NCI-H2227 (cell line): ENCODE measurements around the gene GRAMD4.
A peak's percentile ranks its signal among the peaks of the same experiment; 100 is the strongest.

Source experiments
- DNase-seq: peaks from one replicate; lab custom pipeline; 2025; ENCODE audit not compliant: unreplicated experiment; lab: John Stamatoyannopoulos, UW

The GRAMD4 gene

DNA sequence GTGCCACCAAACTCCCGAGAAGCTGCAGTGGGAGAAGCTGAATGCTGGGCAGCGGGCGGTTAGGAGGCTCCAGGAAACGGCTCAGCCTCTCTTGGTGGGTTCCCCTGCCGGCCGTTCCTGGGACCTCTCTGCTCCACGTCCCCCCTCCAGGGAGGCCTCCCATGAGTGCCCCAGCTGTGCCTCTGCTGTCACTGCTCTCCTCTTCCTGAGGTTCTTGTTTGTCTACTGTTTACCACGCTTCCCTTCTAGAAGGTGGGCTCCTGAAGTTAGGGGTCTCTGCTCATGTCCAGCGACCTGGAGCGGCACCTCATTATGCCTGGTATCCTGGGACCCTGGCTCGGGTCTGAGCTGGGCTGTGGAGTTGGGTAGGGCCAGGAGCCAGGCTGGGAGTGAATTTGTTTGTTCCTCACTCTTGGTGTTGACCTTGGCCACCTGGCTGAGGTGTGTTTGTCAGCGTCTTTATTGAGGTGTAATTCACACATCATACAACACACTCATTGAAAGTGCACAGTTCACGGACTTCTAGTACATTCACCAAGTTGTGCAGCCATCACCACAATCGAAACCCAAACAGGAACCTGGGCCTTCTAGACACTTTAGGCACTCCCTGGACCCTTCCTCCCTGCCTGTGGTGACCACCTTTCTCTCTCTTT lies 37.8 kb upstream of the GRAMD4 start:
- DNase-seq = no peak

DNA sequence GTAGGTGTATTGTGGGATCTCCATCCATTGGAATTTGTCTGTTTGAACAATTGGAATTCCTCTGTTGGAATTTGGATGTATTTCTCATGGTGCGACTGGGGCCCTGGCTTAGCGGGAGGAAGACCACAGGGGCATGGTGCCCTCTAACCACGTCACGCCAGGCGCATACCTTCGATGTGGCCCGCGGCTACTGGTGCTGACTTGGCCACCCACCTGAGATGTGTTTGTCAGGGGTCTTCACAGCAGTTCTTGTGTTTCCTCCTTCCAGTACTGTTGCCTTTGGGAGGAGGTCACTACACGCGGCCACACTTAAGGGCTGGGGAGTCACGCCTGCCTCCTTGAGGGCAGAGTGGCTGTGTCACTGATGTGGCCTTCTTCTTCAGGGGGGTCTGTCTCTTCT lies 36.6 kb upstream of the GRAMD4 start:
- no peak for DNase-seq

GRCh38 chr22:46584081-46584921 lies 35.9 kb upstream of the GRAMD4 start:
- DNase-seq = peak; percentile 17

- no peak for DNase-seq
Measured at GRCh38 chr22:46585340-46586122, 34.7 kb upstream of the GRAMD4 start.

DNA sequence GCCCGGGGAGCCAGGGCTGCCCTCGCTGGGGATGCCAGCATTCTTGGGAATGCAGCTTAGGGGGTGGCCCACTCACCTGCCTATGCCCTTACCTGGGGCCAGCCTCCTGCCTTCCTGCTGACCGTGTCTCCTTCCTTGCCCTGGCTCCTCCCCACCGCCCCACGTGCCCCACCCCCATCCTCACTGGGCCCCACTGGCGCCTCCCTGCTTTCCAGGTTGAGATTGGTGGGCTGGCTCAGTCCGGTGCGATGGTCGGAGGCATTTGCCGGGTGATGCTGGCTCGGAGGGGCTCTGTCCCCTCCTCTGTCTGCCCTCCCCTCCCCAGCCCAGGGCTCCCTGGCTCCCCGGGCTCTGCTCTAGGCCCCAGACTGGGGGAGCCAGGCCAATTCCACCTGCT lies 34.1 kb upstream of the GRAMD4 start:
- no peak for DNase-seq

GRCh38 chr22:46586531-46587011 lies 33.6 kb upstream of the GRAMD4 start:
- no peak for DNase-seq

- DNase-seq = no peak
Measured at GRCh38 chr22:46587061-46587460, 33.1 kb upstream of the GRAMD4 start.

DNA sequence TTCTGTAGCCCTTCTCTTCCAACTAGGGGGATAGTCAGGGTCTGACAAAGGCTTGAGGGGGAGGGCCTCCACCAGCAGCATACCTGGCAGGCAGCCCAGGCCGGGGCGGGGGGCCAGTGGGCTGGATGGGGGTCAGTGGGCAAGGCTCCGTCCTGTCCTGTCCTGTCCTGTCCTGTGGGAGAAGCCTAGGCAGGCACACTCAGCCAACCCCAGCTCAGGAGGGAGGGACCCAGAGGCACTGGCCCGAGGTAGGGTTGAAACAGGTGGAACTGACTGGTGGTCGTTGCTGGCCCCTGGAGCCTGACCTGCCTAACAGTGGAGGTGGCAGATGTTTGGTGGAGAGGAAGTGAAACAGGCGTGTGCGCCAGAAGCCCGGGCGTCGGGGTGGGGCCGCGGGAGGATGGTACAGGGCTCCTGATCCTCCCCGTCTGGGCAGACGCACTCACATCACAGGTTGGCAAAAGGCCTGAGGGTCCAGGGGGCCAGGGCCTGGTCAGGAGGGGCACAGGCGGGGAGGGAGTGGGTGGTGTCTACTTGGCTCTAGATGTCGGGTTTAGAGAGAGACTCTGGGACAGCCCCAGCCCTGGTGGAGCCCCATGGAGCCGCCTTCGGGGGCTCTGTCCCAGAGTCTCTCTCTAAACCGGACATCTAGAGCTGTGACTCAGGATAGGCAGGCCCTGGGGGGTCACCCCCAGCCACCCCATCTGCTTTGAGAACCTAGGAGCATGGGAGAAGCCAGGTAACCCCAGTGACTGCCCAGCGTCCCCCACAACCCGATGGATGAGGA lies 32.5 kb upstream of the GRAMD4 start:
- no peak for DNase-seq

GRCh38 chr22:46588279-46589140 lies 31.7 kb upstream of the GRAMD4 start:
- DNase-seq = no peak

DNA sequence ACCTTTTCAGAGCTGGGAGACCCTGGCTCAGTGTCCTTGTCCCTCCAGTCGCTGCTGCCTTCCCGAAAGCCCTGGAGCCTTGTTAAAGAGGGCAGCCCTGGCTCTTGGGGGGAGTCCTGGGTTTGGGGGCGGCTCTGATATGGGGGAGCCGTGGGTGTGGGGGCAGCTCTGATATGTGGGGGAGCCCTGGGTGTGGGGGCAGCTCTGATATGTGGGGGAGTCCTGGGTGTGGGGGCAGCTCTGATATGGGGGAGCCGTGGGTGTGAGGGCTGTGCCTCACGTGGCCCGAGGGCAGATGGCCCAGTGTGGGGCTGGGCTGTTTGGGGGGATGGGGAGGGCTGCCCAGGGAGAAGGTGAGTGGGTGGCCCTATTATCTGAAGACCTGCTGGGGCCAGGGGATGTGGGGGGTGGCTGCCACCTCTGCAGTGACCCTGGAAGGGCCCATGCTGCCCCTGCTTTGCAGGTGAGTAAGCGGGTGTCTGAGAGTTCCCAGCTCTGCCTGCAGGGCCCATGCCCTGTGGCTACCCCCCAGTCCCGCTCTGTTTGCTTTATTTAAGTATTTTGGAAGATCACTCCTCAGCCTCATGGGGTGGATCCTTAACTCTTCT lies 30.9 kb upstream of the GRAMD4 start:
- DNase-seq = no peak

GRCh38 chr22:46589871-46590271 lies 30.3 kb upstream of the GRAMD4 start:
- DNase-seq = no peak

DNA sequence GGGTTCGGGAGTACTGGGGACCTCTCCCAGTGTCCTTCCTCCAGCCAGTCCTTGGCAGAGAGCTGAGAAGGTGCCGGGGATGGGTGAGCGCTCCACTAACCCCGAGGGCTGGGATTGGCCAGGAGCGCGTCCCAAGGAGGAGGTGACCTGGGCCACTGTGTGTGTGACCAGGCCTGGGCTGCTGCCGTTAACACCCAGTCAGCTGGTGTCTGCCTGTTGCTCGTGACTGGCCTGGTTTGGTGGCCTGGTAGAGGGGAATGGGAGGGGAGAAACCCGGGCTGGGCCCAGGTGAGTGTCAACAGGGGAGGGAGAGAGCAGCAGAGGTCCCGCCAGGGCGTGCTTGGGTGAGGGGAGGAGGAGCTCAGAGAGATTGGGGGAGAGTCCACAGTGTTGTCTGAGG lies 29.9 kb upstream of the GRAMD4 start:
- DNase-seq = no peak

DNA sequence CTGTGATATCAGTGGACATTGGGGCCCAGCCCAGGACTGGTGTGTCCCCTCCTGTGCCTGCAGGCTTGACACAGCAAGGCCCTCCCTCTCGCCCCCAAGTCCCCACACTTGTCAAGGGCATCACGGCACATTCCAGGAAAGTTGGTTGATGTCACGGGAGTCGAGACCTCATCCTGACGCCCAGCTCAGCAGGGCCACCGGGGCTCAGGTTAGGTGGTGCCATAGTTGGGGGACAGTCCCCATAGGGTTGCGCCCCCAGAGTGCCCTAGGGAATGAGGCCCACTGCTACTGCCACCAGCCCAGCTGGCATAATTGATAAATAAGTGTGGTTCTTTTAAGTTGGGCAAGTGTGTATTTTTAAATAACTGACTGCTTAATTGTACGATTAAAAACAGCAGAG lies 28.3 kb upstream of the GRAMD4 start:
- no peak for DNase-seq

DNA sequence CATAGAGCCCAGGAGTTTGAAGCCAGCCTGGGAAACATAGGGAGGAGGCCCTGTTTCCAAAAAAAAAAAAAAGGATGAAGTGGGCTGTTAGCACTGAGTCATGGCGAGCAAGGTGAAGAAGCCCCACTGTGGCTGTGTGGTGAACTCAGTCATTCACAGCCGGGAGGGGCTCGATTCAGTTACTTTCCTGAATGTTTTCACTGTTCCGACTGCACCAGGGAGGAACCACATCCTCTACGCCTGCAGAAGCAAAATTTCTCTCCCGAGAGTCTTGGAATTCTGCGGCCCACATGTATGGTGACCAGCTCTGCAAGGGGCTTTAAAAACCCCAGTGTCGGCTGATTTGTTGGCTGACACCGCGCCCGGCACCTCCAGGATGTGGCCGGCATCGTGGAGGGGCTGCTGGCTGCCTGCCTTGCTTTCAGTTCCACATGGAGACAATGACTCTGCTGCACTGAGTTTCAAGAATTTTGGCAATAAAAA lies 27.8 kb upstream of the GRAMD4 start:
- DNase-seq = no peak

GRCh38 chr22:46593211-46593681 lies 26.9 kb upstream of the GRAMD4 start:
- no peak for DNase-seq

DNA sequence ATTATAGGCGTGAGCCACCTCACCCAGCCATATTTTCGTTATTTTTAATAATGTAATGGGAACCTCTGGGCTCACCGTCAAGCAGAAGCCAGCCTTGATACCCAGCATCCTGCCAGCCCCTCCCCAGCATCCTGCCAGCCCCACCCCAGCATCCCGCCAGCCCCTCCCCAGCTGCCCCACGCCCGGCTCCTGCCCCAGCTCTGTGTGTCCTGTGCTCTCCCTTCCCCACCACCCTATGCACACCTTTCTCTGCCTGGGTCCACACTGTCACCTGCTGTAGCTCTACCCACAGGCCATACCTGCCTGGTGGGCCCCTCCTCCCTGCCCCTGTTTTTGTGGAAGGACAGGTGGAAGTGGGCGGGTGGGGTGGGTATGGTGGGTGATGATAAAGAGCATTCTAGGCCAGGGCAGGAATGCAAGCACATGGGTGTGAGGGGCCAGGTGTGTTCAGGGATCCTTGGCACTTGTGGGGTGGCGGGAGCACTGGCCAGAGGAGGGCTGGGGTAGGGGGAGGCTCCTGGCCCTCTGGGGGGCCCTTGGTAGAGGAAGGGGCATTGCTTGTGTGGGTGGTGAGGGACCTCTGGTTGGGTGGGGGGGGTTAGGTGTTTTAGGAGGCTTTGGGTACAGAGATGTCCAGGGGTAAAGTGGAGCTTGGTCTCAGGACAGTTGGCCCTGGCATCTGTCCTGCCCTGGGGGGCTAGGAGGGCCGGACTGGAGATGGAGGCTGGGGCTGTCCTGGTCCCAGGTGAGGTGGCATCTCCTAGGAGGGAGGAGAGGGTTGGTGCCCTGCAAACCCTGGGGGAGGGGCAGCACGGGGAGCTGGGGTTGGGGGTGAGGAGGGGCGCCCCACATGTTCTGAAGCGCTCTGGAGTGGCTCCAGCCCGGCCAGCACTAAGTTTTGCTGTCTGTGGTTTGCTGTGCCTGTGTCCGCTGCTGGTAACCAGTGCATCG lies 25.9 kb upstream of the GRAMD4 start:
- no peak for DNase-seq

DNA sequence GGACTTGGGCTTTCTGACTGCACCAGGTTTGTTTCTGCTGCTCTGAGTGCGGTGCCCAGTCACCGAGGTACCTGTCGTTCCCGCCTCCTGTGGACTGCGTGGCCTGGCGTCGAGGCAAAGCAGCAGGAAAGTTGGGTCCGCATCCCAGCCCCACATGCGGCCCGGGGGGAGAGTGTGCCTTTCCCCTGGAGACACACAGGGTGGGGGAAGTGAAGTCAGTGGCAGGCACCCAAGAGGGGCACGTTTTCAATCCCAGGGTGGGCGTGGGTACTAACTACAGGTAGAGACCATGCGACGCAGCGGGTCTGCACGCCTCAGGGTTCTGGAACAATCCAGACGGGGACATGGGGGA lies 25.3 kb upstream of the GRAMD4 start:
- DNase-seq = no peak

GRCh38 chr22:46595545-46595944 lies 24.6 kb upstream of the GRAMD4 start:
- no peak for DNase-seq
